Progenitor cell of endocrine pancreas (in vitro differentiated cells): ENCODE measurements around the gene AQP12A. TPM values are rescaled to one million over a fixed set of nuclear protein-coding genes. Genes with fewer than 3 reads are reported as not detected.

Experiments
- DNase-seq: peaks from one replicate; pipeline ENCODE4 v3.0.0; 2021; ENCODE audit warnings: low spot score; ENCODE audit not compliant: unreplicated experiment
- H3K27ac Mint-ChIP-seq: 2 replicates; pipeline ENCODE4 v1.8.0; 2021; ENCODE audit warnings: mild to moderate bottlenecking, moderate library complexity, mixed read lengths
- H3K27me3 Mint-ChIP-seq: 2 replicates; pipeline ENCODE4 v1.8.0; 2021; ENCODE audit warnings: mixed read lengths
- H3K36me3 Mint-ChIP-seq: 2 replicates; pipeline ENCODE4 v1.8.0; 2022; ENCODE audit warnings: mixed read lengths; ENCODE audit not compliant: insufficient read depth
- H3K4me1 Mint-ChIP-seq: 2 replicates; pipeline ENCODE4 v1.8.0; 2021; ENCODE audit warnings: low read depth, mixed read lengths
- H3K4me3 Mint-ChIP-seq: 2 replicates; pipeline ENCODE4 v1.8.0; 2021; ENCODE audit warnings: low read depth, mild to moderate bottlenecking, moderate library complexity, mixed read lengths
- H3K9me3 Mint-ChIP-seq: 2 replicates; pipeline ENCODE4 v1.8.0; 2021; ENCODE audit warnings: low read depth, mixed read lengths
- CTCF ChIP-seq: fragments of 200-600 bp; sonication (generic); IDR thresholded peaks from one replicate; pipeline ENCODE4 v1.5.0; 2021; ENCODE audit warnings: antibody characterized with exemption, mild to moderate bottlenecking; ENCODE audit not compliant: unreplicated experiment
- total RNA-seq: library from RNA; stranded (reverse); gene quantifications from 2 replicates; pipeline ENCODE4 v1.2.1, GENCODE V29; 2021

The AQP12A gene
- total RNA-seq, 1 donor from 2014 or later, result not detected

- peaks cover 7% of the 10 kb centered on the region for H3K36me3 Mint-ChIP-seq
- H3K4me3 Mint-ChIP-seq, result no peak overlapping the region
- DNase-seq, result no peak
- TF ChIP-seq CTCF, result no peak
- H3K4me1 Mint-ChIP-seq, result no peaks in the 10 kb centered on the region
- no peaks in the 10 kb centered on the region for H3K9me3 Mint-ChIP-seq
- no peaks in the 10 kb centered on the region for H3K27me3 Mint-ChIP-seq
- H3K27ac Mint-ChIP-seq, result no peak overlapping the region
Measured at GRCh38 chr2:240730501-240731177, 39.0 kb downstream of the AQP12A start.

GRCh38 chr2:240731178-240731545, 39.5 kb downstream of the AQP12A start:
- no peak overlapping the region for H3K4me3 Mint-ChIP-seq
- H3K27ac Mint-ChIP-seq, result no peak overlapping the region
- no peak for TF ChIP-seq CTCF
- H3K27me3 Mint-ChIP-seq, result no peaks in the 10 kb centered on the region
- no peaks in the 10 kb centered on the region for H3K4me1 Mint-ChIP-seq
- no peak for DNase-seq
- H3K9me3 Mint-ChIP-seq, result no peaks in the 10 kb centered on the region
- peaks cover 7% of the 10 kb centered on the region for H3K36me3 Mint-ChIP-seq

- peaks cover 4% of the 10 kb centered on the region for H3K36me3 Mint-ChIP-seq
- no peaks in the 10 kb centered on the region for H3K27me3 Mint-ChIP-seq
- no peak overlapping the region for H3K27ac Mint-ChIP-seq
- no peak for DNase-seq
- H3K4me3 Mint-ChIP-seq, result no peak overlapping the region
- no peaks in the 10 kb centered on the region for H3K9me3 Mint-ChIP-seq
- no peaks in the 10 kb centered on the region for H3K4me1 Mint-ChIP-seq
- TF ChIP-seq CTCF, result no peak
Measured at GRCh38 chr2:240732184-240732583, 40.5 kb downstream of the AQP12A start.

GRCh38 chr2:240732911-240733622, 41.4 kb downstream of the AQP12A start:
- no peaks in the 10 kb centered on the region for H3K4me1 Mint-ChIP-seq
- no peak for DNase-seq
- no peak overlapping the region for H3K27ac Mint-ChIP-seq
- H3K36me3 Mint-ChIP-seq, result peaks cover 5% of the 10 kb centered on the region
- no peak for TF ChIP-seq CTCF
- no peak overlapping the region for H3K4me3 Mint-ChIP-seq
- no peaks in the 10 kb centered on the region for H3K27me3 Mint-ChIP-seq
- no peaks in the 10 kb centered on the region for H3K9me3 Mint-ChIP-seq

- DNase-seq, result no peak
- Mint-ChIP-seq H3K36me3 (peaks cover 7% of the 10 kb centered on the region), H3K9me3 (no peaks in the 10 kb centered on the region), H3K27ac (no peak overlapping the region), H3K4me3 (no peak overlapping the region), H3K27me3 (no peaks in the 10 kb centered on the region), H3K4me1 (no peaks in the 10 kb centered on the region)
- TF ChIP-seq CTCF, result peak; percentile 18
Measured at GRCh38 chr2:240733803-240734495, 42.3 kb downstream of the AQP12A start.
